GM11168 (cell line): ENCODE data around the gene FAM217B.

Source experiments
- in situ Hi-C: fragments of 300-500 bp; cut with MboI; formaldehyde crosslinking; loops from one replicate; pipeline ENCODE4 v1.12.0; 2022; ENCODE audit warnings: low sequenced_read_pairs; ENCODE audit not compliant: unreplicated experiment

The FAM217B gene

GRCh38 chr20:59940129-59940955, at the start of gene FAM217B, which contains the start of gene PPP1R3D:
Gene FAM217B (plus strand): TSS chr20:59940389. CDS start chr20:59943944, 3,555 bp downstream.
Gene PPP1R3D (minus strand): TSS chr20:59940305. CDS start chr20:59939931, 374 bp downstream.
- in situ Hi-C loops = no loop called here

GRCh38 chr20:59891581-59891980, 48.6 kb upstream of the FAM217B start:
- in situ Hi-C loops = no loop called here

GRCh38 chr20:59895908-59896307, 44.3 kb upstream of the FAM217B start:
- in situ Hi-C loops = no loop called here

GRCh38 chr20:59902470-59902869, 37.7 kb upstream of the FAM217B start:
- in situ Hi-C loops = no loop called here

- in situ Hi-C loops = no loop called here
Measured at GRCh38 chr20:59903621-59904020, 36.6 kb upstream of the FAM217B start.

- in situ Hi-C loops = no loop called here
Measured at GRCh38 chr20:59908855-59909254, 31.3 kb upstream of the FAM217B start.

- in situ Hi-C loops = no loop called here
Measured at GRCh38 chr20:59911041-59911440, 29.1 kb upstream of the FAM217B start.

GRCh38 chr20:59912609-59913008, 27.6 kb upstream of the FAM217B start:
- in situ Hi-C loops = no loop called here

GRCh38 chr20:59920944-59921343, 19.2 kb upstream of the FAM217B start:
- in situ Hi-C loops = no loop called here

GRCh38 chr20:59923514-59923913, 16.7 kb upstream of the FAM217B start:
- in situ Hi-C loops = no loop called here

GRCh38 chr20:59925359-59925758, 14.8 kb upstream of the FAM217B start:
- in situ Hi-C loops = no loop called here

GRCh38 chr20:59925899-59926298, 14.3 kb upstream of the FAM217B start:
- in situ Hi-C loops = no loop called here

- in situ Hi-C loops = no loop called here
Measured at GRCh38 chr20:59931511-59932312, 8.5 kb upstream of the FAM217B start.

- in situ Hi-C loops = no loop called here
Measured at GRCh38 chr20:59932616-59933295, 7.4 kb upstream of the FAM217B start.

- in situ Hi-C loops = no loop called here
Measured at GRCh38 chr20:59933296-59933848, 6.8 kb upstream of the FAM217B start, which contains the start of gene SYCP2. Gene SYCP2 (minus strand): TSS chr20:59933637. CDS start chr20:59922413, 11,224 bp downstream.

GRCh38 chr20:59933849-59934585, 6.2 kb upstream of the FAM217B start:
- in situ Hi-C loops = no loop called here

GRCh38 chr20:59935457-59936185, 4.6 kb upstream of the FAM217B start:
- in situ Hi-C loops = no loop called here

GRCh38 chr20:59936409-59936808, 3.8 kb upstream of the FAM217B start:
- in situ Hi-C loops = no loop called here

- in situ Hi-C loops = no loop called here
Measured at GRCh38 chr20:59937150-59937549, 3.0 kb upstream of the FAM217B start.
